Liver (tissue), 9 donors: ENCODE data around the gene PLA2G3. TPM values are rescaled to one million over a fixed set of nuclear protein-coding genes. Genes with fewer than 3 reads are reported as not detected.

ENCODE experiments used
- DNase-seq: peaks from one replicate; pipeline ENCODE4 v3.0.0-alpha.2; 2017; ENCODE audit warnings: low spot score
- H3K27ac ChIP-seq, 2 donors: one replicate each; pipeline ENCODE4 v1.7.0; 2013; ENCODE audit warnings: inconsistent platforms in 2 of 2, low read length in 2 of 2, control low read depth in 1 of 2, low read depth in 1 of 2, mild to moderate bottlenecking in 1 of 2
- H3K27me3 ChIP-seq, 4 donors: one replicate each; pipeline versions ENCODE4 v1.6.1 to v1.7.0; 2013; ENCODE audit warnings: low read length in 3 of 4, inconsistent platforms in 1 of 4, mild to moderate bottlenecking in 1 of 4, moderate library complexity in 1 of 4; ENCODE audit not compliant: control insufficient read depth in 4 of 4, insufficient read depth in 4 of 4
- H3K36me3 ChIP-seq, 4 donors: one replicate each; pipeline versions ENCODE4 v1.6.1 to v1.7.0; 2013; ENCODE audit warnings: low read length in 3 of 4, mild to moderate bottlenecking in 3 of 4, low read depth in 1 of 4, moderate library complexity in 1 of 4; ENCODE audit not compliant: control insufficient read depth in 4 of 4, insufficient read depth in 3 of 4
- H3K4me1 ChIP-seq, 4 donors: one replicate each; pipeline versions ENCODE4 v1.6.1 to v1.7.0; 2013; ENCODE audit warnings: low read length in 3 of 4, mild to moderate bottlenecking in 3 of 4, moderate library complexity in 1 of 4; ENCODE audit not compliant: control insufficient read depth in 4 of 4, insufficient read depth in 4 of 4
- H3K4me3 ChIP-seq, 3 donors: one replicate each; pipeline versions ENCODE4 v1.6.1 to v1.7.0; 2013; ENCODE audit warnings: low read length in 3 of 3, control low read depth in 1 of 3, low read depth in 1 of 3, mild to moderate bottlenecking in 1 of 3
- H3K9ac ChIP-seq, 2 donors: one replicate each; pipeline ENCODE4 v1.7.0; 2013; ENCODE audit warnings: low read length in 2 of 2, mild to moderate bottlenecking in 2 of 2, moderate library complexity in 2 of 2, control low read depth in 1 of 2, low read depth in 1 of 2
- H3K9me3 ChIP-seq, 4 donors: one replicate each; pipeline versions ENCODE4 v1.6.1 to v1.7.0; 2013; ENCODE audit warnings: low read length in 3 of 4; ENCODE audit not compliant: control insufficient read depth in 4 of 4
- ATF3 ChIP-seq: IDR thresholded peaks from 2 replicates; pipeline ENCODE4 v1.6.1; 2016; ENCODE audit warnings: antibody characterized with exemption
- CTCF ChIP-seq: fragments of 150-350 bp; IDR thresholded peaks from 2 replicates; pipeline ENCODE4 v1.5.1; 2017; ENCODE audit warnings: improper control_type of control experiment, low read depth, low read length; ENCODE audit not compliant: missing input control
- EGR1 ChIP-seq, 2 donors: IDR thresholded peaks; 2 replicates each; pipeline ENCODE4 v1.6.1; 2016 to 2018; ENCODE audit warnings: antibody characterized with exemption in 2 of 2, low read depth in 2 of 2
- FOXA1 ChIP-seq: IDR thresholded peaks from 2 replicates; pipeline ENCODE4 v1.6.1; 2016; ENCODE audit warnings: antibody characterized with exemption
- FOXA2 ChIP-seq: IDR thresholded peaks from 2 replicates; pipeline ENCODE4 v1.6.1; 2016; ENCODE audit warnings: antibody characterized with exemption
- GABPA ChIP-seq, 2 donors: IDR thresholded peaks in 1 of 2; conservative IDR thresholded peaks in 1 of 2; 2 replicates each; pipeline ENCODE4 v1.6.1; 2016; ENCODE audit warnings: antibody characterized with exemption in 2 of 2, mild to moderate bottlenecking in 1 of 2, moderate library complexity in 1 of 2
- HNF4A ChIP-seq, 2 donors: conservative IDR thresholded peaks; 2 replicates each; pipeline ENCODE4 v1.6.1; 2016; ENCODE audit warnings: antibody characterized with exemption in 2 of 2, mild to moderate bottlenecking in 2 of 2
- HNF4G ChIP-seq: IDR thresholded peaks from 2 replicates; pipeline ENCODE4 v1.6.1; 2016; ENCODE audit warnings: antibody characterized with exemption
- JUND ChIP-seq, 2 donors: IDR thresholded peaks; 2 replicates each; pipeline ENCODE4 v1.6.1; 2016; ENCODE audit warnings: antibody characterized with exemption in 2 of 2
- MAX ChIP-seq: IDR thresholded peaks from 2 replicates; pipeline ENCODE4 v1.6.1; 2016; ENCODE audit warnings: antibody characterized with exemption
- NR2F2 ChIP-seq: IDR thresholded peaks from 2 replicates; pipeline ENCODE4 v1.6.1; 2016; ENCODE audit warnings: antibody characterized with exemption
- RAD21 ChIP-seq, 2 donors: IDR thresholded peaks; 2 replicates each; pipeline ENCODE4 v1.6.1; 2016; ENCODE audit warnings: antibody characterized with exemption in 2 of 2, mild to moderate bottlenecking in 2 of 2
- REST ChIP-seq: IDR thresholded peaks from 2 replicates; pipeline ENCODE4 v1.6.1; 2016; ENCODE audit warnings: antibody characterized with exemption, mild to moderate bottlenecking
- RXRA ChIP-seq, 2 donors: IDR thresholded peaks; 2 replicates each; pipeline ENCODE4 v1.6.1; 2017 to 2018; ENCODE audit warnings: antibody characterized with exemption in 2 of 2, mild to moderate bottlenecking in 1 of 2
- SP1 ChIP-seq: IDR thresholded peaks from 2 replicates; pipeline ENCODE4 v1.6.1; 2018; ENCODE audit warnings: antibody characterized with exemption, mild to moderate bottlenecking
- TAF1 ChIP-seq: conservative IDR thresholded peaks from 2 replicates; pipeline ENCODE4 v1.6.1; 2016; ENCODE audit warnings: antibody characterized with exemption, mild to moderate bottlenecking
- YY1 ChIP-seq: IDR thresholded peaks from 2 replicates; pipeline ENCODE4 v1.6.1; 2016; ENCODE audit warnings: antibody characterized with exemption, mild to moderate bottlenecking
- ZBTB33 ChIP-seq: IDR thresholded peaks from 2 replicates; pipeline ENCODE4 v1.6.1; 2016; ENCODE audit warnings: antibody characterized with exemption
- WGBS: extraction: QIAGEN DNeasy Blood & Tissue Kit; methylation state at CpG from one replicate; pipeline ENCODE4 v1.1.7; 2013; 5-methylcytosine and 5-hydroxymethylcytosine counted together
- polyA plus RNA-seq, 2 donors: library from polyadenylated mRNA; stranded (reverse) in 1 of 2; unstranded in 1 of 2; fragments of 200-250 nt in 1 of 2; fragments of >200 nt in 1 of 2; fragmentation: Nextera tagmentation in 1 of 2; extraction: Ambion mirVana in 1 of 2; gene quantifications; one replicate each; pipeline versions ENCODE4 v1.2.1 to v1.2.3, GENCODE V29; 2013 to 2015
- total RNA-seq, 2 donors: library from RNA; depleted of rRNA; stranded (reverse); fragments of >200 nt; gene quantifications; one replicate each; pipeline ENCODE4 v1.2.3, GENCODE V29; 2014
- donor health status: healthy.
- donor health status: healthy.
- donor health status: healthy.
- donor health status: healthy.
- donor health status: healthy.

PLA2G3 gene
- total and polyA plus RNA-seq, 4 donors: not detected

- no peak for DNase-seq
- no peaks in the 10 kb centered on the region for H3K9me3 ChIP-seq
- 96% methylated on average over 18 of the region's 18 CpGs for WGBS
- no peak overlapping the region for H3K9ac ChIP-seq
- H3K4me3 ChIP-seq: no peak overlapping the region
- H3K27ac ChIP-seq: no peak overlapping the region
- peaks cover 0 to 5% (median 3%) of the 10 kb centered on the region in 4 donors for H3K36me3 ChIP-seq
- TF ChIP-seq HNF4A (conservative IDR thresholded peaks at IDR 0.05): no peak
- TF ChIP-seq ZBTB33: no peak
- TF ChIP-seq RXRA (IDR thresholded peaks at IDR 0.05): no peak
- no peak for TF ChIP-seq HNF4G
- no peaks in the 10 kb centered on the region for H3K27me3 ChIP-seq
- H3K4me1 ChIP-seq: no peaks in the 10 kb centered on the region
These were observed 39.4 kb downstream of the PLA2G3 start for GRCh38 chr22:31100762-31101525.

- no peaks in the 10 kb centered on the region for H3K27me3 ChIP-seq
- no peak overlapping the region for H3K9ac ChIP-seq
- H3K4me1 ChIP-seq: no peaks in the 10 kb centered on the region
- no peak overlapping the region for H3K27ac ChIP-seq
- no peak overlapping the region for H3K4me3 ChIP-seq
- TF ChIP-seq CTCF (no peak), REST (no peak), EGR1 (IDR thresholded peaks at IDR 0.05; ENCODE audit: low read depth in 2 of 2) (no peak), FOXA1 (no peak), HNF4G (no peak), YY1 (no peak), NR2F2 (no peak), RAD21 (IDR thresholded peaks at IDR 0.05) (no peak), ATF3 (no peak), TAF1 (no peak), GABPA (IDR thresholded peaks at IDR 0.05 in 1 of 2, conservative IDR thresholded peaks at IDR 0.05 in 1 of 2) (no peak), MAX (no peak), JUND (IDR thresholded peaks at IDR 0.05) (no peak), ZBTB33 (no peak), RXRA (IDR thresholded peaks at IDR 0.05) (no peak), HNF4A (conservative IDR thresholded peaks at IDR 0.05) (no peak), FOXA2 (no peak), SP1 (no peak)
- DNase-seq: no peak
- H3K36me3 ChIP-seq: peaks cover 0 to 5% (median 3%) of the 10 kb centered on the region in 4 donors
- H3K9me3 ChIP-seq: no peaks in the 10 kb centered on the region
- WGBS: 95% methylated on average over 34 of the region's 34 CpGs
These were observed 40.2 kb downstream of the PLA2G3 start for GRCh38 chr22:31099841-31100761.
